Measurements from ENCODE around the gene CNPY4. TPM values are rescaled to one million over a fixed set of nuclear protein-coding genes. Genes with fewer than 3 reads are reported as not detected.

The CNPY4 gene
- polyA plus RNA-seq, 1 donor (not counting 4 experiments of a cell fraction or from before 2014, with no cell fraction given) = 9.9 TPM

GRCh38 chr7:100082978-100083377 lies 36.5 kb upstream of the CNPY4 start:
- Histone ChIP-seq H3K27ac (ENCODE audit: control insufficient read depth, insufficient read depth, low read length) (no peak overlapping the region), H2AFZ (ENCODE audit: control insufficient read depth, low read length) (no peak overlapping the region), H3K9me1 (ENCODE audit: control insufficient read depth, extremely low read depth, insufficient read depth, low read length) (no peaks in the 10 kb centered on the region), H3K4me1 (ENCODE audit: control insufficient read depth, extremely low read depth, insufficient read depth, low read length) (peaks cover 29% of the 10 kb centered on the region), H3K79me2 (ENCODE audit: control insufficient read depth, insufficient read depth, low read length) (peaks cover 35% of the 10 kb centered on the region), H3K4me3 (ENCODE audit: control insufficient read depth in 2 of 3, extremely low read depth in 1 of 3, insufficient read depth in 2 of 3, low read depth in 1 of 3, low read length in 3 of 3) (no peak overlapping the region), H4K20me1 (ENCODE audit: control insufficient read depth, extremely low read depth, insufficient read depth, low read length) (no peaks in the 10 kb centered on the region), H3K9ac (ENCODE audit: control insufficient read depth, extremely low read depth, insufficient read depth, low read length) (no peak overlapping the region), H3K9me3 (ENCODE audit: control insufficient read depth, low read depth, low read length) (no peaks in the 10 kb centered on the region), H3K27me3 (ENCODE audit: control insufficient read depth, extremely low read depth, insufficient read depth, low read length) (no peaks in the 10 kb centered on the region), H3K4me2 (ENCODE audit: control insufficient read depth, extremely low read depth, insufficient read depth, low read depth, low read length) (no peak overlapping the region), H3K36me3 (ENCODE audit: control insufficient read depth in 2 of 2, extremely low read depth in 1 of 2, insufficient read depth in 2 of 2, low read length in 2 of 2) (peaks cover 8 to 13% of the 10 kb centered on the region in 2 experiments)
- FAIRE-seq (no peak), DNase-seq (ENCODE audit: low read depth, low spot score) (no peak)
- dilution Hi-C loops (cut with MboI; ENCODE audit: extremely low pct_ligation_motif_present, low sequenced_read_pairs) = no loop called here
- TF ChIP-seq CTCF (optimal IDR thresholded peaks at IDR 0.05 in 1 of 3, IDR thresholded peaks at IDR 0.05 in 1 of 3, conservative IDR thresholded peaks at IDR 0.05 in 1 of 3; ENCODE audit: extremely low read depth in 1 of 3, insufficient read depth in 2 of 3, low read length in 3 of 3) (no peak), EZH2 (IDR thresholded peaks at IDR 0.05; ENCODE audit: low read length) (no peak)

- dilution Hi-C loops (cut with MboI; ENCODE audit: extremely low pct_ligation_motif_present, low sequenced_read_pairs) = no loop called here
Measured at GRCh38 chr7:100085515-100085914, 33.9 kb upstream of the CNPY4 start.

More at GRCh38 chr7:100085515-100085914, 33.9 kb upstream of the CNPY4 start:
- Histone ChIP-seq H3K4me1 (ENCODE audit: control insufficient read depth, extremely low read depth, insufficient read depth, low read length) (peaks cover 34% of the 10 kb centered on the region), H3K4me3 (ENCODE audit: control insufficient read depth in 2 of 3, extremely low read depth in 1 of 3, insufficient read depth in 2 of 3, low read depth in 1 of 3, low read length in 3 of 3) (no peak overlapping the region), H3K9me3 (ENCODE audit: control insufficient read depth, low read depth, low read length) (no peaks in the 10 kb centered on the region), H3K4me2 (ENCODE audit: control insufficient read depth, extremely low read depth, insufficient read depth, low read depth, low read length) (no peak overlapping the region), H3K9ac (ENCODE audit: control insufficient read depth, extremely low read depth, insufficient read depth, low read length) (no peak overlapping the region), H3K79me2 (ENCODE audit: control insufficient read depth, insufficient read depth, low read length) (peaks cover 23% of the 10 kb centered on the region), H3K27me3 (ENCODE audit: control insufficient read depth, extremely low read depth, insufficient read depth, low read length) (no peaks in the 10 kb centered on the region), H3K27ac (ENCODE audit: control insufficient read depth, insufficient read depth, low read length) (no peak overlapping the region), H2AFZ (ENCODE audit: control insufficient read depth, low read length) (no peak overlapping the region), H3K36me3 (ENCODE audit: control insufficient read depth in 2 of 2, extremely low read depth in 1 of 2, insufficient read depth in 2 of 2, low read length in 2 of 2) (peaks cover 2 to 3% of the 10 kb centered on the region in 2 experiments), H3K9me1 (ENCODE audit: control insufficient read depth, extremely low read depth, insufficient read depth, low read length) (no peaks in the 10 kb centered on the region), H4K20me1 (ENCODE audit: control insufficient read depth, extremely low read depth, insufficient read depth, low read length) (no peaks in the 10 kb centered on the region)
- TF ChIP-seq CTCF (optimal IDR thresholded peaks at IDR 0.05 in 1 of 3, IDR thresholded peaks at IDR 0.05 in 1 of 3, conservative IDR thresholded peaks at IDR 0.05 in 1 of 3; ENCODE audit: extremely low read depth in 1 of 3, insufficient read depth in 2 of 3, low read length in 3 of 3) = no peak
- no peak for TF ChIP-seq EZH2 (IDR thresholded peaks at IDR 0.05; ENCODE audit: low read length)
- DNase-seq (ENCODE audit: low read depth, low spot score) (no peak), FAIRE-seq (no peak)
